Measurements from ENCODE around the gene MMP10.
"Not testable (repeated sequence)": the region's sequence is repeated elsewhere in the genome, so short reads cannot be mapped to it uniquely, and the experiment has no call there.

MMP10 gene

GRCh38 chr11:102783016-102783415 lies 2.6 kb upstream of the MMP10 start:
- no peak for DNase-seq (ENCODE audit: low spot score)

- DNase-seq (ENCODE audit: low spot score) = no peak
Measured at GRCh38 chr11:102781676-102782075, 1.2 kb upstream of the MMP10 start.

- no peak for DNase-seq (ENCODE audit: low spot score)
Measured at GRCh38 chr11:102776454-102776853, 4.0 kb downstream of the MMP10 start.

- no peak for DNase-seq (ENCODE audit: low spot score)
Measured at GRCh38 chr11:102773386-102773785, 7.0 kb downstream of the MMP10 start.

GRCh38 chr11:102771351-102771750 lies 9.1 kb downstream of the MMP10 start:
- no peak for DNase-seq (ENCODE audit: low spot score)

- DNase-seq (ENCODE audit: low spot score) = no peak
Measured at GRCh38 chr11:102770191-102770590, 10.2 kb downstream of the MMP10 start.

- no peak for DNase-seq (ENCODE audit: low spot score)
Measured at GRCh38 chr11:102767800-102768199, 12.6 kb downstream of the MMP10 start.

GRCh38 chr11:102763440-102763839 lies 17.0 kb downstream of the MMP10 start:
- no peak for DNase-seq (ENCODE audit: low spot score)

GRCh38 chr11:102762361-102762767 lies 18.1 kb downstream of the MMP10 start:
- no peak for DNase-seq (ENCODE audit: low spot score)

- DNase-seq (ENCODE audit: low spot score) = no peak
Measured at GRCh38 chr11:102761646-102762238, 18.7 kb downstream of the MMP10 start.

- DNase-seq (ENCODE audit: low spot score) = no peak
Measured at GRCh38 chr11:102760344-102761035, 19.9 kb downstream of the MMP10 start.

- DNase-seq (ENCODE audit: low spot score) = no peak
Measured at GRCh38 chr11:102757823-102758549, 22.4 kb downstream of the MMP10 start.

GRCh38 chr11:102753267-102753666 lies 27.2 kb downstream of the MMP10 start:
- DNase-seq (ENCODE audit: low spot score) = no peak

- no peak for DNase-seq (ENCODE audit: low spot score)
Measured at GRCh38 chr11:102751673-102752072, 28.8 kb downstream of the MMP10 start.

- DNase-seq (ENCODE audit: low spot score) = no peak
Measured at GRCh38 chr11:102749101-102749722, 31.2 kb downstream of the MMP10 start.

GRCh38 chr11:102746746-102747578 lies 33.5 kb downstream of the MMP10 start:
- not testable (repeated sequence) for DNase-seq (ENCODE audit: low spot score)

- no peak for DNase-seq (ENCODE audit: low spot score)
Measured at GRCh38 chr11:102734650-102735049, 45.8 kb downstream of the MMP10 start.

GRCh38 chr11:102733232-102733875 lies 47.1 kb downstream of the MMP10 start:
- peak; percentile 45 for DNase-seq (ENCODE audit: low spot score)

GRCh38 chr11:102730944-102731343 lies 49.5 kb downstream of the MMP10 start:
- not testable (repeated sequence) for DNase-seq (ENCODE audit: low spot score)

GRCh38 chr11:102729849-102730815 lies 50.3 kb downstream of the MMP10 start:
- DNase-seq (ENCODE audit: low spot score) = no peak
